GM21526 (cell line): ENCODE results near the gene UNC45B.
"Not testable (repeated sequence)": the region's sequence is repeated elsewhere in the genome, so short reads cannot be mapped to it uniquely, and the experiment has no call there.

Experiments
- ATAC-seq: cut with Tn5 transposase; IDR thresholded peaks from one replicate; pipeline ENCODE4 v1.9.1; 2021; ENCODE audit warnings: moderate library complexity; ENCODE audit not compliant: unreplicated experiment, low FRiP score

UNC45B gene

GRCh38 chr17:35147375-35147905 lies at the start of gene UNC45B:
Gene UNC45B, plus strand, starts transcription at chr17:35147817. Its CDS starts 447 bp downstream, at chr17:35148264.
- no peak for ATAC-seq

- ATAC-seq: no peak
These were observed 47.7 kb upstream of the UNC45B start for GRCh38 chr17:35099908-35100307.

- no peak for ATAC-seq
These were observed 46.6 kb upstream of the UNC45B start for GRCh38 chr17:35101036-35101435.

- no peak for ATAC-seq
These were observed 45.9 kb upstream of the UNC45B start for GRCh38 chr17:35101725-35102124.

GRCh38 chr17:35103271-35103670 lies 44.3 kb upstream of the UNC45B start:
- no peak for ATAC-seq

GRCh38 chr17:35104844-35105450 lies 42.7 kb upstream of the UNC45B start:
- no peak for ATAC-seq

- ATAC-seq: not testable (repeated sequence)
These were observed 36.8 kb upstream of the UNC45B start for GRCh38 chr17:35110791-35111190.

- ATAC-seq: no peak
These were observed 30.8 kb upstream of the UNC45B start for GRCh38 chr17:35116845-35117244.

- no peak for ATAC-seq
These were observed 29.6 kb upstream of the UNC45B start for GRCh38 chr17:35117984-35118383.

- peak; percentile 66 for ATAC-seq
These were observed 28.0 kb upstream of the UNC45B start, which contains the start of gene RAD51D for GRCh38 chr17:35119370-35120165. Gene RAD51D, minus strand, starts transcription at chr17:35119860. Its CDS starts 247 bp downstream, at chr17:35119613.

- ATAC-seq: no peak
These were observed 26.3 kb upstream of the UNC45B start, which contains the start of gene FNDC8 for GRCh38 chr17:35121315-35121714. Gene FNDC8, plus strand, starts transcription at chr17:35121615. Its CDS starts 79 bp downstream, at chr17:35121694.

GRCh38 chr17:35127751-35128514 lies 19.7 kb upstream of the UNC45B start:
- ATAC-seq: no peak

GRCh38 chr17:35129154-35129972 lies 18.3 kb upstream of the UNC45B start:
- ATAC-seq: no peak

GRCh38 chr17:35129973-35130351 lies 17.7 kb upstream of the UNC45B start:
- no peak for ATAC-seq

- ATAC-seq: no peak
These were observed 17.2 kb upstream of the UNC45B start for GRCh38 chr17:35130392-35130791.

- ATAC-seq: no peak
These were observed 15.5 kb upstream of the UNC45B start for GRCh38 chr17:35132099-35132498.

GRCh38 chr17:35132816-35133550 lies 14.6 kb upstream of the UNC45B start:
- no peak for ATAC-seq

- no peak for ATAC-seq
These were observed 12.3 kb upstream of the UNC45B start for GRCh38 chr17:35135322-35135721.

- no peak for ATAC-seq
These were observed 9.4 kb upstream of the UNC45B start for GRCh38 chr17:35138218-35138617.
